ENCODE results near the gene TCEA2. TPM values are rescaled to one million over a fixed set of nuclear protein-coding genes. Genes with fewer than 3 reads are reported as not detected.
A peak's percentile ranks its signal among the peaks of the same experiment; 100 is the strongest.

TCEA2 gene
- total and polyA plus RNA-seq, 2 of the 13 experiments (the other 11 are each of a cell fraction or from before 2014, with no cell fraction given), result 28.1 to 33.7 TPM

- TF ChIP-seq DNMT1 (CRISPR knock-in tag; IDR thresholded peaks at IDR 0.05), result no peak; the same call in 1 of the 2 replicates
- TF ChIP-seq, protein P1, sequence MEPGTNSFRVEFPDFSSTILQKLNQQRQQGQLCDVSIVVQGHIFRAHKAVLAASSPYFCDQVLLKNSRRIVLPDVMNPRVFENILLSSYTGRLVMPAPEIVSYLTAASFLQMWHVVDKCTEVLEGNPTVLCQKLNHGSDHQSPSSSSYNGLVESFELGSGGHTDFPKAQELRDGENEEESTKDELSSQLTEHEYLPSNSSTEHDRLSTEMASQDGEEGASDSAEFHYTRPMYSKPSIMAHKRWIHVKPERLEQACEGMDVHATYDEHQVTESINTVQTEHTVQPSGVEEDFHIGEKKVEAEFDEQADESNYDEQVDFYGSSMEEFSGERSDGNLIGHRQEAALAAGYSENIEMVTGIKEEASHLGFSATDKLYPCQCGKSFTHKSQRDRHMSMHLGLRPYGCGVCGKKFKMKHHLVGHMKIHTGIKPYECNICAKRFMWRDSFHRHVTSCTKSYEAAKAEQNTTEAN (CRISPR knock-in tag; conservative IDR thresholded peaks at IDR 0.05), result no peak
- TF ChIP-seq ARID2 (CRISPR knock-in tag; IDR thresholded peaks at IDR 0.05; ENCODE audit: borderline replicate concordance), result 0 out of 2 replicates have a peak, but pooled peaks have one; percentile 53
- TF ChIP-seq, protein P2, sequence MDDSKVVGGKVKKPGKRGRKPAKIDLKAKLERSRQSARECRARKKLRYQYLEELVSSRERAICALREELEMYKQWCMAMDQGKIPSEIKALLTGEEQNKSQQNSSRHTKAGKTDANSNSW (CRISPR knock-in tag; IDR thresholded peaks at IDR 0.05; ENCODE audit: borderline replicate concordance), result no peak
- TF ChIP-seq HOXA5 (CRISPR knock-in tag; IDR thresholded peaks at IDR 0.05), result no peak
- TF ChIP-seq, protein P3, sequence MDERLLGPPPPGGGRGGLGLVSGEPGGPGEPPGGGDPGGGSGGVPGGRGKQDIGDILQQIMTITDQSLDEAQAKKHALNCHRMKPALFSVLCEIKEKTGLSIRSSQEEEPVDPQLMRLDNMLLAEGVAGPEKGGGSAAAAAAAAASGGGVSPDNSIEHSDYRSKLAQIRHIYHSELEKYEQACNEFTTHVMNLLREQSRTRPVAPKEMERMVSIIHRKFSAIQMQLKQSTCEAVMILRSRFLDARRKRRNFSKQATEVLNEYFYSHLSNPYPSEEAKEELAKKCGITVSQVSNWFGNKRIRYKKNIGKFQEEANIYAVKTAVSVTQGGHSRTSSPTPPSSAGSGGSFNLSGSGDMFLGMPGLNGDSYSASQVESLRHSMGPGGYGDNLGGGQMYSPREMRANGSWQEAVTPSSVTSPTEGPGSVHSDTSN (CRISPR knock-in tag; IDR thresholded peaks at IDR 0.05), result no peak
- TF ChIP-seq ZNF616 (CRISPR knock-in tag; IDR thresholded peaks at IDR 0.05; ENCODE audit: low read depth), result peak; percentile 86
- TF ChIP-seq ZNF354B (CRISPR knock-in tag; IDR thresholded peaks at IDR 0.05), result no peak
- no peak for TF ChIP-seq SMAD9 (CRISPR knock-in tag; IDR thresholded peaks at IDR 0.05)
- no peak for TF ChIP-seq SMYD3 (CRISPR knock-in tag; IDR thresholded peaks at IDR 0.05)
- TF ChIP-seq, protein P4, sequence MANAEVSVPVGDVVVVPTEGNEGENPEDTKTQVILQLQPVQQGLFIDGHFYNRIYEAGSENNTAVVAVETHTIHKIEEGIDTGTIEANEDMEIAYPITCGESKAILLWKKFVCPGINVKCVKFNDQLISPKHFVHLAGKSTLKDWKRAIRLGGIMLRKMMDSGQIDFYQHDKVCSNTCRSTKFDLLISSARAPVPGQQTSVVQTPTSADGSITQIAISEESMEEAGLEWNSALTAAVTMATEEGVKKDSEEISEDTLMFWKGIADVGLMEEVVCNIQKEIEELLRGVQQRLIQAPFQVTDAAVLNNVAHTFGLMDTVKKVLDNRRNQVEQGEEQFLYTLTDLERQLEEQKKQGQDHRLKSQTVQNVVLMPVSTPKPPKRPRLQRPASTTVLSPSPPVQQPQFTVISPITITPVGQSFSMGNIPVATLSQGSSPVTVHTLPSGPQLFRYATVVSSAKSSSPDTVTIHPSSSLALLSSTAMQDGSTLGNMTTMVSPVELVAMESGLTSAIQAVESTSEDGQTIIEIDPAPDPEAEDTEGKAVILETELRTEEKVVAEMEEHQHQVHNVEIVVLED (CRISPR knock-in tag; IDR thresholded peaks at IDR 0.05; ENCODE audit: borderline replicate concordance), result no peak
- 0 out of 2 replicates have a peak, but pooled peaks have one; percentile 73 for TF ChIP-seq ZFP82 (CRISPR knock-in tag; IDR thresholded peaks at IDR 0.05; ENCODE audit: borderline replicate concordance)
- TF ChIP-seq RARA (CRISPR knock-in tag; IDR thresholded peaks at IDR 0.05), result peak; percentile 55
- peak; percentile 41; the same call in 1 of the 2 replicates for TF ChIP-seq KDM5A (IDR thresholded peaks at IDR 0.05; ENCODE audit: borderline replicate concordance, low read length)
- 0 out of 2 replicates have a peak, but pooled peaks have one; percentile 58 for TF ChIP-seq ZNF510 (CRISPR knock-in tag; IDR thresholded peaks at IDR 0.05; ENCODE audit: low read depth)
- TF ChIP-seq PATZ1 (CRISPR knock-in tag; IDR thresholded peaks at IDR 0.05), result peak; percentile 80
- 0 out of 2 replicates have a peak, but pooled peaks have one; percentile 3 for TF ChIP-seq CAMTA2 (CRISPR knock-in tag; IDR thresholded peaks at IDR 0.05; ENCODE audit: borderline replicate concordance)
- TF ChIP-seq, protein P5, sequence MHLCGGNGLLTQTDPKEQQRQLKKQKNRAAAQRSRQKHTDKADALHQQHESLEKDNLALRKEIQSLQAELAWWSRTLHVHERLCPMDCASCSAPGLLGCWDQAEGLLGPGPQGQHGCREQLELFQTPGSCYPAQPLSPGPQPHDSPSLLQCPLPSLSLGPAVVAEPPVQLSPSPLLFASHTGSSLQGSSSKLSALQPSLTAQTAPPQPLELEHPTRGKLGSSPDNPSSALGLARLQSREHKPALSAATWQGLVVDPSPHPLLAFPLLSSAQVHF (CRISPR knock-in tag; IDR thresholded peaks at IDR 0.05), result no peak
- TF ChIP-seq ZNF569 (CRISPR knock-in tag; IDR thresholded peaks at IDR 0.05; ENCODE audit: borderline replicate concordance), result 0 out of 2 replicates have a peak, but pooled peaks have one; percentile 30
Observed at GRCh38 chr20:64064145-64064698, 1.2 kb downstream of the TCEA2 start (continued).
